ENCODE results near the gene SGK1.
"Not testable (repeated sequence)": the region's sequence is repeated elsewhere in the genome, so short reads cannot be mapped to it uniquely, and the experiment has no call there.

Gene SGK1

DNA sequence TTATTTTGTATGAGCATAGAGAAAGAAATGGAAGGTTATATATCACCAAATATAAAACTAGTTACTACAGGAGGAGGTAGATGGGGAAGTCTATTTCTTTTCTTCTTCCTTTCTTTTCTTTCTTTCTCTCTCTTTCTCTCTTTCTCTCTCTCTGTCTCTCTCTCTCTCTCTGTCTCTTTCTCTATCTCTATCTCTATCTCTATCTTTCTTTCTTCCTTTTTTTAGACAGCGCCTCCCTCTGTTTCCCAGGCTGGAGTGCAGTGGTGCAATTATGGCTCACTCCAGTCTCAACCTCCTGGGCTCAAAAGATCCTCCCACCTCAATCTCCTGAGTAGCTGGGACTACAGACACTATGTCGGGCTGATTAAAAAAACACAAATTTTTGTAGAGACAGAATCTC is 10.2 kb upstream of the SGK1 start:
- FAIRE-seq: no peak
- no peak for DNase-seq (ENCODE audit: low spot score)

DNA sequence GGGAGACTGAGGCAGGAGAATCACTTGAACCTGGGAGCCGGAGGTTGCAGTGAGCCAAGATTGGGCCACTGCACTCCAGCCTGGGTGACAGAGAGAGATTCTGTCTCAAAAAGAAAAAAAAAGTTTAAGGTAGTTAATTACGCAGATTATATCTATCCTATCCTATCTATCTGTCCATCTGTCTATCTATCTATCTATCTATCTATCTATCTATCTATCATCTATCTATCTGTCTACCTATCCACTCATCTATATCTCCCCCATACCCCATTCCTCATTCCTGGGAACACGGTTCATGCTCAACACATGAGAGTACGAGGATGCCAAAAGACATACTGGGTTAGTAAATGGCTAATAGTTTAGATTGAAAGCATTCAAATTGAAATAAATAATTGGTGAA is 8.3 kb upstream of the SGK1 start:
- not testable (repeated sequence) for DNase-seq (ENCODE audit: low spot score); FAIRE-seq

DNA sequence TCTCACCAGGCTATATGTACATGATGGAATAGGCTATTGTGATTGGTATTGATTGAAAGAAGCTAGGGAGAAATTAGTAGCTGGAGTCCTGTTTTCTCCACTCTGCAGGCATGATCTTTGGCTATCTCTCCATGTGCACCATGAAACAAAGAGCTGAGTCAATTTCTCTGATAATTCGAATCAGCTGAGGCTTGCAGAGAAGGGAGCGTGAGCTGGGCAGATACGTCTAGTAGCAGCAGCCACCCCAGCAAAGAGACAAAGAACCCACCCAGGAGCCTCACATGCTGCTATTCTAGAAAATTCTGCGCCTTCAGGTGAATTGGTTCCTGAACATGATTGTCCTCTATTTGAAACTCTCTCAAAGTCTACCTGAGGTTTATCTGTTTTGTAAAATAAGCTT is 6.9 kb upstream of the SGK1 start:
- FAIRE-seq (no peak), DNase-seq (ENCODE audit: low spot score) (no peak)

DNA sequence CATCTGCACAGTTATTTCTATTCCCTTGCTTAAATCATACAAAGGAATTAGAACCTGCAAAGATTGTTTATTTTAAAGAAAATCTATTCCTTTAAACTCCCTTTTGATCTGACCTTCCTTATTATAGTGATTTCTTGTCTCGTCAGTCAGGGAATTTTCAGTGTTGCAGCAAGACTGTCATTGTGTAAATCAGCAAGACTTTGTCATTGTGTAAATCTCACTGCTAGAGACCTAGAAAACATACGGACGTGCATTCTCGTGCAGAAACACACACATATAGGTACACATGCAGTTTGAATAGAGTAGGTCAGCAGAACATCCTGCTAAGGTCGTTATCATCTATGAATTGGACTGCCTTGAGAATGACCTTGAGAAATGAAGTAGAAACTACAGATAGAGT is 6.2 kb upstream of the SGK1 start:
- DNase-seq (ENCODE audit: low spot score) (no peak), FAIRE-seq (no peak)

DNA sequence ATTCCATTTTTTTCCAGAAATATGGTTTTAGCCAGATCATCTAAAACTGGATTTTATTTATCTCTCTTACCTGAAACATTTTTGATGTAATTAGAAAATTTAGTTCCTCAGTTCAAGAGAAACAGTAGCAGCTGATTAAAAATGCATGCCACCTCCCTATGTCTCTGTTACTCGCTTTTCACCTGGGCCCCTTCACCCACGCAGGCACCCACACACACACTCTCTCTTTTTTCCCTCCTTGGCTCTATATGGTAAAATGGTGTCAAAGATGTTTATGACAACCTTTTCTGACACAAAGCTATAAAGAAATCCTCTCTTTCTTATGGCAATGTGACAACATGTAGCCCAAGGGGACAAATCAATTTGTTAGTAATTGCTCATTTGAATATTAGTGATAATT is 5.8 kb upstream of the SGK1 start:
- DNase-seq (ENCODE audit: low spot score) (no peak), FAIRE-seq (no peak)

DNA sequence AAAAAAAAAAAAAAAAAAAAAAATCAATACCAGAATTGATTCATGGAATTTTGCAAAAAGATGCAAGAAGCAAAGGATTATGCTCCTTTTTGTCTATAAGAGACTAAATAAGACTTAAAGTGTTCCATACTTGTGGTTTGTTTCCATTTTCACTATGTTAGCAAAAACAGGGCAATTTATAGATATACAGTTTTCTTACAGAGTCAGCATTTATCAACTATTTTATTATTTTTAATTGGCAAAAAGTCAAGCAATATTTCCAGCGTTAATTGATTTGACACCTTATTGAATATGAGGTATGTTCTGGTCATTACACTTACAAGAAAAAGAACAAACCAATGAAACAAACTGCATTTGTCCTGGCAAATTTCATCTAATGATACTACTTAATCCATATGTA is 5.4 kb upstream of the SGK1 start:
- no peak for FAIRE-seq
- no peak for DNase-seq (ENCODE audit: low spot score)

DNA sequence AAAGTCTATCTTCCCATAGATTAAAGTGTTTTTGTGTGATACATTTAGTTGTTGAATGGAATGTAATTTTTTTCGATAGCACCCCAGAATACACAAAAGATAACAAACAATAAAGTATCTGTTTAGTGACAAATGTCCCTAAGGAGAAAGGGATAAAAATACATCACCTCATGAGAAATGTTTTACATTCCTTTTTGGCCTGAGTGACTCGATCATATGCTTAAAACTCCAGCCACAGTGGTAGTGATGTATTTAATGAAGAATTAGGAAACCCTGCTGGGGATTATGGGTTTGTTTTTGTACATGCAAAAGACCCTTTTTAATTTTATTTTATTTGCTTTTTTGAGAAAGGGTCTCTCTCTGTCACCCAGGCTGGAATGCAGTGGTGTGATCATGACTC is 4.3 kb upstream of the SGK1 start:
- no peak for DNase-seq (ENCODE audit: low spot score)

DNA sequence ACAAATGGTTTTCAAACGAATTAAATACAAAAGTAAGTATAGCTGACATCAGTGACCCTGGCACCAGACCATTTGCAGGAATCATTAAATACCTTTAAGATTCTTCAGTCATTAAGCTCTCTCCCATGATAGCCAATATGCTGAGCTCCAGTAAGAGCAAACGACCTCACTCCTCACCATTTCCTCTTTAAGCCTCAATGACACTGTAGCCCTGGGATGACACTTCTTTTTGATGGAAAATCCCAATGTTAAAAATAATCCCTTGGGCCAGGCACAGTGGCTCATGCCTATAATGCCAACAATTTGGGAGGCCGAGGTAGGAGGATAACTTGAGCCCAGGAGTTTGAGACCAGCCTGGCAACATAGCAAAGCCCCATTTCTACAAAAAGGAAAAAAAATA is 3.3 kb upstream of the SGK1 start:
- FAIRE-seq (no peak), DNase-seq (ENCODE audit: low spot score) (no peak)

More for the DNA sequence above, 4.3 kb upstream of the SGK1 start:
- FAIRE-seq: no peak

DNA sequence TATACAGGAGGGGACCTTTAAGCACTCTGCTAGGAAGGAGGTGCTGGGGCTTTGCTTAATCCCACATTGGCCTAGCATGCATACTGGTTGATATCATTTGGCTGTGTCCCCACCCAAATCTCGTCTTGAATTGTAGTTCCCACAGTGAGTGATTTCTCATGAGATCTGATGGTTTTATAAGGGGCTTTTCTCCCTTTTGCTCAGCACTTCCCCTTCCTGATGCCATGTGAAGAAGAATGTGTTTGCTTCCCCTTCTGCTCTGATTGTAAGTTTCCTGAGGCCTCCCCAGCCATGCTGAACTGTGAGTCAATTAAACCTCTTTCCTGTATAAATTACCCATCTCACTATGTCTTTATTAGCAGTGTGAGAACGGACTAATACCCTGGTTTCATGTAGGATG is 1.8 kb upstream of the SGK1 start:
- not testable (repeated sequence) for FAIRE-seq; DNase-seq (ENCODE audit: low spot score)

DNA sequence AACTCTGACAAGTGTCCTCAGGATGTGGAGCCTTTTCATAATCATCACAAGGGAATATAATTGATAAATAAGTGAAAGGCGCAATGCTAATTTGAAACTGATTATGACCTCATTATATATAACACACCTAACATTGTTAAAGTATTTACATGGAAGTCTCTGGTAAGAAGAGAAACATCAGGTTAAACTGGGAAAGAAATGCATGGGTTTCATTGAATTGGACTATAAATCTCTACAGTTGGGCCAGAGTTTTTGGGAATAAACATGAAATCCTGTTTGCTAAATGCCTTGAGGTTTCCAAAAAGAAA is 1.0 kb upstream of the SGK1 start:
- no peak for FAIRE-seq
- no peak for DNase-seq (ENCODE audit: low spot score)

DNA sequence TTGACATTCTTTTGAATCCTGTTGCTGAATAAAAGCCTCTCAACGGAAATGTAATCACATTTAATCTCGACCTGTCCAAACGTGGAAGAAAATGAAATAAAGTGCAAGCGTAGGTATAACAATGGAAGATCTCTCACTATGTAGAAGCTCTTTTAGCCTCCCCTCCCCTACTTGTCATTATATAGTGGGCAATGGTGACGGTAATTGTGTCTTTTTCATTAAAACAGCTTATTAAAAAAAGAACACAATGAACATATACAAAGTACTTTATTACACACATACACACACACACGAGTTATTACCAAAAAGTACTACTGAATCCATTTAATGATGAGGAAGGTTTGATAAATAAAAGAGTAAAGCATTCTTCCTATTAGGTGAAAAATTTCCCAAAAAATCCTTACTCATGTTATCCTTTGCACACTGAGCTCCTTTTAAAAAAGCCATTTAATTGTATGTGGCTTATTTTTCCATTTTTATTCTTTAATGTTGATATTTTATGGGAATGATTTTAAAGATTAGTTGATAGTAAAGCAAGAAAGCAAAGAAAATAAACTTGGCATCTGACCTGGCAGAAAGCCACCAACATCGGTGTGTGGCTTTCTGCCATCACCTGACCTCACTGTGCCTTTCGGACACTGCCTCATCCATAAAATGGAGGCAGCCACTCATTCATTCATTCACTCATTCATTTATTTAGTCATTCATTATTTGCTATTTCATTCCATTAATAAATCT is 493 bp upstream of the SGK1 start:
- no peak for FAIRE-seq
- DNase-seq (ENCODE audit: low spot score): no peak

DNA sequence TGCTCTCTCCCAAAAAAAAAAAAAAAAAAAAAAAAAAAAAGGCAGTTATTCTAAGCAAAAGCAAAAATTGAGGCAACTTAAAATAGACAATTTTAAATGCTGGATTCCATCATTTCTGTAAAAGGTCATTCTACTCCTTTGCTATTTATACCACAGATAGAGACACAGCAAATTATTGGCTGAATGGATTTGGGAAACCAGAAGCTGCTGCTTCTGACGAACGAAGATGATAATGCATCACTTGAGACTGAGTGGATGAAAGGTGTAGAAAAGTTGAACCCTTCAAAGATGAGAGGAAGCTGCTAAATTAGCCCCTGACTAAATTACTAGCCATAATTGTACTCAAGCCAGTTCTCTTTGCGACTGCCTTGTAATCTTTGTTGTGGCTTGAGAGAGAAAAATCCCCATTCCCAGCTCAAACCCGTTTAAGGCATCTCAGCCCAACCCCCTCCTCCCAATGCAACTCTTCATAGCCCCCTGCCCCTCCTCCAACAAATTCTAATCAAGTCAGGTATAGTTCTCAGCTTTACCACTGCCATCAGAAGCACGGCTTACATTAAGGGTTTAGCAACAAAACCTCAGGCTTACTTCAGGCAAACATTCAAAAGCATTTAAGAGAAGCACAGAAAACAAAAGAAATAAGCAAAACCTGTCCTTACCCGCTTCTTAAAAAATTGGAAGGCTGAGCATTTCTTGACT is 1.0 kb downstream of the SGK1 start:
- DNase-seq (ENCODE audit: low spot score) (no peak), FAIRE-seq (no peak)

DNA sequence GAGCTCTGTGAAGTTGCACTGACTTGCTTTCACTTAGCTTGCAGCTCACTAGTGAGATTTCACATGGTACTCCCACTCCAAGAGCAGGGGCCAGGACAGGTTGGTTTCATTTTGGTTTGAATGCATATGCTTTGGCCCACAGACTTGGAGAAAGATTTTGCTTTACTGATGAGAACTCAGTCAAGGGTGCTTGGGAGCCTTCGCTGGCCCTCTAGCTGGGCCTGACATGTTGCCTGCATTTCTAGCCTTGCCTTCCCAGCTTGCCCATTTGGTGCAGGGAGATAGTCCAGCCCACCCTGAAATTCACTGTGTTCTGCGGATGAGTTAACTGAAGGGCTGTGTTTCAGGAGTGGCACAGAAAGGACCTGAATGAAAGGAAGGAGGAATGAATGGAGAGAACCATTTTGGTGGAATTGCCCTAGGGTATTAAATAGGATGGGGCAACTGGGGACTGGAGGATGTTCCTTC is 1.9 kb downstream of the SGK1 start:
- DNase-seq (ENCODE audit: low spot score) (no peak), FAIRE-seq (no peak)

DNA sequence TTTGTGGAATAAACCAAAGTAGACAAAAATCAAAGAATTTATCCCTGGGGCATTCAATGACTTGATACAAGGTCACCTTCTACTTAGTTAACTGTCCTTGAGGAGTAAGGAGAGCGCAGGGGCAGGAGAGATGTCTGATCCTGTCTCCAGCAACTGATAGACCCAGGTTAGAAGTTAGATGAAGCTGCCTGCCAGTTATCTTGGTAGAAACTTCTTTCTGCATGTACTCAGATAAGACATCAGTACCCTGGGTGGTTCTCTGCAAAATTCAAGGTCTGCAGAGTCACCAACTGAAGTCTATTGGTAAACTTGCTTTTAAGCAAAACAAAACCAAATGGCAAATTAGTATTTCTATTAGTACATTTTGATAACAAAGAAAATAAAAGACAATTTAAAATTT is 2.7 kb downstream of the SGK1 start:
- DNase-seq (ENCODE audit: low spot score) (no peak), FAIRE-seq (no peak)

DNA sequence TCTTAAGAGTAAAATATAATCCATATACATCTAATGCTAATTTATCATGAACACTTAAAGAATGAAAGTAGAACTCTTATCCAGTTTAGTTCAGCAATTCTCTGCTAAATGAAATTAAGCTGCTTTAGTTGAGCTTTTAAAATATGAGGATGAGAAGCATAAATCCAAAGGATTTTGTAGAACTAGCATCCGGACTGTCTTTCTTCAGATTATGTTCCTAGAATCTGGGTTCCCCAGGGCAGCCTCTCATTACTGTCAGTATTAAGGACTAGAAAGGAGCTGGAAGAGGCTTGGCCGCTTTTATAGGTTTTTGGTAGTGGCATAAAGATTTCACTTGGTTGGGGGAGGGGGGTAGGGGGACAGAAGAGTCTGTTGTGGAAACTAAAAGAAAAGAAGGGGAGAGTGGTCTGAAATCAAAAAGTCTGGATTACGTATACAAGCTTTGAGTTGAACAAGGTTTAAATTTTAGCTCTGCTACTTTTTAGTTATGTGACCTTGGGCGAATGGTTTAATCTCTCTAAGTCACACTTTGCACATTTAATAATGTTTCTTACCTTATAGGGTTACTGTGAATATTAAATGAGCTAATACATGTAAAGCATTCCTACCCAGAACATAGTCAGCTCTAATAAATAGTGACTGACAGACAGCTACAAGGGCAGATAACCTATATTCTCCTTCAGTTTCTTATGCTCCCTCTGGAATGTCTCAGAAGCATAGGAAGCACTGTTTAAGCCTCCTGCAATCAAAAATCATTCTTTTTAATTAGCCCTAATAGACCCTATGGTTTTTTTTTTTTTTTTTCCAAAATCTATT is 3.7 kb downstream of the SGK1 start:
- no peak for FAIRE-seq
- no peak for DNase-seq (ENCODE audit: low spot score)

DNA sequence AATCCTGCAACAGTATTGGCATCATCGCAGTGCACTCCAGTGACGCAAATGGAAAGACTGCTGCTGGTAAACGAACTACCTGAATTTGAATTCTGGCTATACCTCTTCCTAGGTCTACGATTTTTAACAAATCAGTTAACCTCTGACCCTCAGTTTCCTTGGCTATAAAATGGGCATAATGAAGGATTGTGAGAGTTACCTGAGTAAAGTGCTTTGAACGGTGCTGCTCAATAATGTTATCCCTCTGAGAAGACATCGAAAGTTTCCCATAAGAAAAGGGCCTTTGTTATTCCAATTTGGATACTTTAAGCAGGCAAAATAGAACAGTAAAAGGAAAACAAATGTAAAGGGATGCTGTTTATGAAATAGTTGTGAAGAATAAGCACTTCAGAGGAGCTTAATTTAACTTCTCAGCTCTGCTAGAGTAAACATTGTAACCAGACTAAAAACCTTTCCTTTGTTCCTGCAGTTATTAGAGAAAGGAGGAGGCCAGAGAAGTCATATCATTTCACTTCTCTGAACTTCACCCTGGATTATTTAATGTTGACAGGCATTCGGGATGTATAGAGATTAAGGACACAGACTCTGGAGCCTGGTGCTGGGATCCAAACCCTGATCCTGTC is 5.8 kb downstream of the SGK1 start:
- no peak for DNase-seq (ENCODE audit: low spot score)
- FAIRE-seq: no peak

DNA sequence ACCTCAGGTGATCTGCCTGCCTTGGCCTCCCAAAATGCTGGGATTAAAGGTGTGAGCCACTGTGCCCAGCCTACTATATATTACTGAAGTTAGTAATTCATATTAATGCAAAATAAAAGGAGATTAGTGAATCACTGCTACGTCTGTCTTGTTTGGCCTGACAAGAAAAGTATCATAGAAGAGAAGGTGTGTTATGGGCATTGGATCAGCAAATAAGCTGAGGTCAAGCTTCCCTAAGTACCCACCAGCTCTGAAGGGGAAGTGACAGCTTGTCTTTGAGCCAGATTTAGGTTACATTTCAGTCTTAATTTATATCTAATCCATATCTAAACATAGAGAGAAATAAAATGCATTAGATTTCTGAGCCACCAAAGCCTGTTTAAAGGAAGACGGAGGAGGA is 7.1 kb downstream of the SGK1 start:
- DNase-seq (ENCODE audit: low spot score) (no peak), FAIRE-seq (no peak)

DNA sequence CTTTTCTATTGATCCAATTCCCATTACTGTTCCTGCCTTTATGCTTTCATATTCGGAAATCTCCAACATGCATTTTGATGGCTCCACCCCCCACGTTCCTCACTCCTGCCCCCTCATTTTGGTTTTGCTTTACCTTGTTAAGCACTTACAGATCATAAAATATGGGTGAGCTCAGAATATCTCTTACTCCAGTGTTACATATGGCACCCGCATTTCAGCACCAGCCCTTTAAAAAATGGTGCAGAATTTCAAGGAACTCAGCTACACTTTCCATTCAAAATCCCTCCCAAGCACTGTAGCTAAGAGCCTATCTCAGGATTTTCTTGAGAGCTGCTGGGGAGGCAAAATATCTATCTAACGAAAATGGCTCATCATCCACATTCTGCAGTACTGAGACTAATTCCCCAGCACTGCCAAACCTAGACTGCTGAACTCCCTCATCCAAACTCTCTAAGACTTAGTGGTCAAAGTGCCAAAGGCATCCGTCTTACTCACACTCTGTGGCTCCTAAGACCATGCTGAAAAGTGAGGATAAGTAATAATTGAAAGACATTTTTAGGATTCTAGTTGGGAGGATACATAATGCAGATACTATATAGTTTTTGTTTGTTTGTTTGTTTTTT is 7.8 kb downstream of the SGK1 start:
- DNase-seq (ENCODE audit: low spot score) (no peak), FAIRE-seq (no peak)

DNA sequence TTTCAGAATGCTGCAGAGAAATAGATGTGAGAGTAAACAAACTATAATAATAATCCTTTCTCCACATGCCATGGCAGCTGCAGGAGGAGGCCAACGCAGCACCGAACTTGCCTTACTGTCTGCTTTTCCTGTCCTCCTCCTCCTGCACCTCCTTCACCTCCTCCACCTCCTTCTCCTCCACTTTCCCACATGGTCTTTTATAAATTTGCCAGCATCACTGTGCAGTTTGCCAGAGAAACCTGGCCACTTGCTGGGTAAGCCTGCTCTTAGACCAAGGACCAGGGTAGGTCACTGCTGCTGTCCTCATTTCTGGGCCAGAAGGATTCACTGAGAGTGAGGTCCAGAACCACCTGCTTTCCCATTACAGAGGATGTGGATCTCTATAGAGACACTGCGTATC is 8.7 kb downstream of the SGK1 start:
- no peak for FAIRE-seq

DNA sequence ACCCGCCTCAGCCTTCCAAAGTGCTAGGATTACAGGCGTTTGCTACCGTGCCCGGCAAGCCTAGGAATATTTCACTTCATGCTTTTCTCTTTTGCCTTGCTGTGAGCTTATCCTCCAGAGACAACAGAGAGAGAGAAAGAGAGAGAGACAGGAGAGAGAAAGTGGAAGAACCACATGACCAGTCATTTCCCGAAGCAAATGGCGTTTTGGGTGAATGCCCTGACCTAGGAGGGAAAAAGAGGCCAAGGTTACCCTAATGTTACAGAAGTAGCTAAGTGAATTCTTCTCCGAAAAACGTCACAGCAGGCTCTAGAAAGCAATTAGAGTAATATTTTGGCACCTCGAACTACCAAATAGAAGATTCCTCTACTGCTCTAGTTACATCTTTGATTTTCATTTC is 9.1 kb downstream of the SGK1 start:
- DNase-seq (ENCODE audit: low spot score) (no peak), FAIRE-seq (no peak)

More for the DNA sequence above, 8.7 kb downstream of the SGK1 start:
- no peak for DNase-seq (ENCODE audit: low spot score)

DNA sequence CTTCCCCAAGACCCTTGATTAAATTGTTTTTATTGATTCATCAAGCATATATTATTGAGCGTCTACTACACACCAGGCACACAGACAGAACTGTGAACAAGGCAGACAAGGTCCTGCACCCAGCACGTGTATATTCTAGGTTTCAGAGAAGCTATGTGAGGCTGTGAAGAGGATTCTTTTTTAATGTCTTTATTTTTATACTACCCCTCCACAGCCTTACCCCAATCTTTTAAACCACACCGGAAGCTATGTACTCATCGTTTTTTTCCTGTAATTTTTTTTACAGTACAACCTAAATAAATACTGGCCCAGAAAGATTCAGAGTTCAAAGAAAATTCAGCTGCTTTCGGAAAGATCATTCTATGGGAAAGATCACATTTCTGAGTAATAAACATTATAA is 10.0 kb downstream of the SGK1 start:
- DNase-seq (ENCODE audit: low spot score) (no peak), FAIRE-seq (no peak)

DNA sequence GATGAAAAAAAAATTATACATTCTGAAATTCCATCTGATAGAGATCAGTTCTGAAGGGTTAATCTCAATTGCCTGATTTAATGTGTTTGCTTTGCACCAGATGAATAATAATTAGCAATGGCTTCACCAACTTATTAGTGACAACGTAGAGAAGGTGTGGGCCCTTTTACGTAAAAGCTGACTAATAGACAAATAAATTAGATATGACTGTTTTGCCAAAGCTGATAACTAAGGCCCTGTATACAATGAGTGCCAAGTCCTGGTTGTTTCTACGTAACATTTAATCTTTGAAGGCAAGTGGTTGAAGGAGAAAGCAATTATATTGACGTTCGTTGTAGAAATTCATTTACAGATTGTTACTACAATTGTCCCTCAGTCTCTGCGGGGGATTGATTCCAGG is 10.8 kb downstream of the SGK1 start:
- DNase-seq (ENCODE audit: low spot score) (no peak), FAIRE-seq (no peak)
